HG03565 (cell line): ENCODE measurements around the gene NLRP8.
"Not testable (repeated sequence)": the region's sequence is repeated elsewhere in the genome, so short reads cannot be mapped to it uniquely, and the experiment has no call there.

ENCODE experiments used
- ATAC-seq: cut with Tn5 transposase; IDR thresholded peaks from one replicate; pipeline ENCODE4 v1.9.1; 2021; ENCODE audit warnings: mild to moderate bottlenecking, moderate library complexity; ENCODE audit not compliant: unreplicated experiment

The NLRP8 gene

DNA sequence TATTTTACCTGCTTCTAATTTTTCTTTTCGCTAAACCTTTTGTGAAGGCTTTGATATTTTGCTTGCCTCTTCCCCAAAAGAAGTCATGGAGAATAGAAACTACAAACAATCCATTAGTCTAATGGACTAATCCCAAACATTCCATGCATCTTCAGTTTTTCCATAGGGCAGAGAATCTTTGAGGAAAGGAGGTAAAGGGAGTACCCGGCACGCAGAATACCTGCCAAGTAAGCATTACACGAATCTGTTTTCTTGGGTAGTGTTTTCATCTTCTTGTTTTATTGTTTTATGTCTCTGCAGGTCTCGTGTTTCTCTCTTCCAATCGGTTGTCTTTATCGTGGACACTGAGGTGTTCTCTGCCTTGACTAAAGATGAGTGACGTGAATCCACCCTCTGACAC is at the start of gene NLRP8:
Gene NLRP8 (plus strand): TSS at position 301 of the 400 bp plus-strand sequence.
- no peak for ATAC-seq

DNA sequence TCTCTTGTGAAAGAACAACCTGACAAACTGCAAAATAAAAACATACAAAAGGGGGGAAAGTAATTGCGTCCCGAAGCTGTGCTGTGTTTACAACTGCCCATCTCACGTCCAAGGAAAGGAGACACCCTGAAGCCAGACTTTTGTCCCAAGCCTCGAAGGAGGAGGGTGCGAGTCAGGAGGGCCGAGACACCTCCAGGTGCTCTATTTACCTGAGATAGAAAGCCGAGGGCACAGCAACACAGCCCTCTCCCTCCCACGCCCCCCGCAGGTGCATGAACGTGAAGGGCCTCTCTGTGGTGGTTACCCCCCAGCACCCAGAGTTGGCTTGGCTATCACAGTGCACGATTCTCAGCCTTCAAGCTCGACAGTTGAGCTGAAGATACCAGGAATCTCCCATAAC is 48.7 kb upstream of the NLRP8 start:
- no peak for ATAC-seq

DNA sequence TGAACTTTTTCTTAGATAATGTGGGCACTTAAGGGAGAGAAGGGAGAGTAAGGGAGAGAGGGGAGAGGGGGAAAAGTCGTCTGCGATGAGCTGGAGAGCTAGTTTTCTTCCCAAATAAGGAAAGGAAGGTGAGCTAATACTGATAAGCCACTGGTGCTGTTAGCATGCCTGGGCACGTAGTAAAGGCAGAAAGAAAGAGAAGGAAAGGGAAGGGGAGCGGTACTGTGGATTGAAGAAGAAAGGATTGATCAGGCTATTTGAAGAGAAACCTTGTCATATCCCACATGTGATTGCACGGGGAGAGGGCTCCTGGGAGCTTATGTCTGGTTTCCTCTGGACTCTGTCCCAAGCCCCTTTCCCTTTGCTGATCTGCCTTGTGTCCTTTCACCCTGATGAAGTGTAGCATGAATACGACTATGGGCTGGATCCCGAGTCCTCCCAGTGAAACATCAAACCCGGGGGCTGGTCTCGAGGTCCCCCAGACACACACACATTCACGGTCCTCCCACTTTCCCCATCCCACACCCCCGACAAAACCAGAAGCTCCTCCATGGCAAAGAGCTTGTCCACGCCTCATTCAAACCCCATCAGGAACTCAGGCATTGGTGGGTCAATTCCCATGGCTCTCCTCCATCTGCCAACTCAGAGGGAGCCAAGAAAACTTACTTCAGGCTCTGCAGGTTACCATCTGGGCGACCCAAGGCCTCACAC is 46.1 kb upstream of the NLRP8 start:
- no peak for ATAC-seq

GRCh38 chr19:55902080-55902751 is 45.4 kb upstream of the NLRP8 start:
- ATAC-seq, result no peak

GRCh38 chr19:55907286-55907685 is 40.3 kb upstream of the NLRP8 start:
- no peak for ATAC-seq

DNA sequence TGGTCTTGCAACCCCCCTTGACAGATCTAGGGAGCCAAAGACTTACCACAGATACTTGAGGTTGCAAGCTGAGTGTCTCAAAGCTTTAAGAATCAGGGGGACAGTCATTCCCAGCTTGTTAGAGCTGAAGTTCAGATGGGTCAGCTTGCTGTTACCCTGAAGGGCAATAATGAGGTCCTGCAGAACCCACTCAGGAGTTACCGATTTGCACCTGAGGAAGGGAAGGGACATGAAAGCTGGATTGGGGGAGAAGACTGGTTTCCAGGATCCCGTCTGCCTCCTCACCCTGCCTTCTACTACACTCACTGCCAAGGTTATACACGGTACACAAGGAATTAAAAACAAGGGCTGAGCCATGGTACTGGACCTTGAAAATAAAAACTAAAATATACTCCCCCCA is 39.9 kb upstream of the NLRP8 start:
- ATAC-seq, result no peak

DNA sequence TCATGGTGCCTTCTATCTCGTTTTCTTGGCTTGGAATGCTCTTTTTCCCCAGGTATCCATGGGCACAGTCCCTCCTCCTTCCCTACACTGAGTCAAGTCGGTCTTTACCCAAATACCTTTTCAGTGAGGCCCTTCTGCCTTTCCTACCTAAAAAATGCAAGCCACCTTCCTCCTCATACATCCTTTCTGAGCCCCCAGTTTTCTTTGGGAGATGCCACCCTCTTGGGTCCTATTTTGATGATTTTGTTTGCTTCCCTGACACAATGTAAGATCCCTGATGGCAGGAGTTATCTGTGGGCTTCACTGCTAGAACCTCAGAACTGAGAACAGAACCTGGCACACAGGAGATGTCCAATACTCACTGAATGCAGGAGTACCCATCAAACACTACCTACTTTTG is 37.8 kb upstream of the NLRP8 start:
- ATAC-seq, result no peak

DNA sequence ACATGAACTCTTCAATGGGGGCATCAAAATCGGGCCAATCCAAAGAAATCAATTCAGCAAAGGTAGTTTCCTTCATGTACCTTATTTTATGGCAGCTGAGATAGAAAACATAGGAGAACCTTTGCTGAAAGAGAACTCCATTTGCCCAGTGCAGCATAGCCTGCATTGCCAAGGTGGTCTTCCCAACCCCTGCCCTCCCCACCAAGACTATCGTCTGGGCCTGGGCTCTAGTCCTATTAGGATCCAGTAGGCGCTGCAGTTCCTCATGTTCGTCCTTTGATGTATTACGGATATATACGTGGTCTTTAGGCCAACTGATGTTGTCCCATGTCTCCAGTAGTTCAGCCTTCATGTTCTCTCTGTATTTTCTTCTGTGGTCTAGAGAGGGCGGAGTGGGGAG is 34.7 kb upstream of the NLRP8 start:
- ATAC-seq, result no peak

DNA sequence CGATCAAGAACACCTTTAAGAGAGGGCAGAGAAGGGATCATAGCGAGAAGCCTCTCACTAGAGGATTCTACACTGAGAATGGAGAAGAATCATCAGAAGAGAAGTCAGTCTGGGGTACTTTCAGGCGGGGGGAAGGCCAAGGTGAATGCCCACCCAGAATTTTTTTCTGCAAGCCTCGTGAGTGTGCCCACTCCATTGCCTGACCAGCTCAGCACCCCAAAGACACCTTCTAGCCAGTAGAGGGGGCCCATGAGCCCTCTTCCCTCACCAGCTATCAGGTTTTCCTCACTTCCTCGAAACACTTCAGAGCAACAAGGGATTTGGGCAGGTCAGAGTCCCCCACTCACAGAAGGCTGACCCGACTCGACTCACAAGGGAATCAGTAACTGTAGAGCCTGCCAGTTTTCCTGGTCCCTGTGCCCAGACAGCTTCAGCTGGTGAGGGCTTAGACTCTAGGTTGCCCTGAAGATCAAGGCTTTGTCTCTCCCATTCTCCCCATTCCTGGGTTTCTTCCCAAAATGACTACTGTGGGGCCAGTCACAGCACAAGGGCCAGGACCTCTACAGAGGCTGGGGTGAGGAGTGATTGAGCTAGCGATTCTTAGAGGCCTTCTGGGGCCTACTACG is 33.9 kb upstream of the NLRP8 start:
- no peak for ATAC-seq

DNA sequence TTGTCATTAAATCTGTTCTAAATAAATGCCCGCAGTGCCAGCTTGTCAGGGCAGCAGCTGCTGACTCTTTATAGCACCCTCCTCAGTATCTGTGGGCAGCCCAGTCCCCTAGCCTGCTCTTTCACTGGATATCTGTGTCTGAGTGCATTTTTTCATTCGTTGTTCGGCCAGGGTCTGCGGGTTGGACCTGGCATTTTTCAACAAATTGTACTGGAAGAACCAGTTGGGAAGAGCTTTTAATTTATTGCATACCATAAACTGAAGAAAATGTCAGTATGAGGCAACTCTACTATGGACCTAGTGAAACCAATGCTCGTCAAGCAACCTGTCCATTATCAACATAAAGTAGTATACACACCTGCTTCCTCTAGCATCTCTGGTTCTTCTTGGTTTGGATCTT is 24.1 kb upstream of the NLRP8 start:
- no peak for ATAC-seq

GRCh38 chr19:55927991-55928390 is 19.6 kb upstream of the NLRP8 start:
- ATAC-seq, result no peak

DNA sequence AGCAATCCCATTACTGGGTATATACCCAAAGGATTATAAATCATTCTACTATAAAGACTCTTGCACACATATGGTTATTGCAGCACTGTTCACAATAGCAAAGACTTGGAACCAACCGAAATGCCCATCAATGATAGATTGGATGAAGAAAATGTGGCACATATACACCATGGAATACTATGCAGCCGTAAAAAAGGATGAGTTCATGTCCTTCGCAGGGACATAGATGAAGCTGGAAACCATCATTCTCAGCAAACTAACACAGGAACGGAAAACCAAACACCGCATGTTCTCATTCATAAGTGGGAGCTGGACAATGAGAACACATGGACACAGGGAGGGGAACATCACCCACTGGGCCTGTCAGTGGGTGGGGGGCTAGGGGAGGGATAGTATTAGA is 18.4 kb upstream of the NLRP8 start:
- not testable (repeated sequence) for ATAC-seq

DNA sequence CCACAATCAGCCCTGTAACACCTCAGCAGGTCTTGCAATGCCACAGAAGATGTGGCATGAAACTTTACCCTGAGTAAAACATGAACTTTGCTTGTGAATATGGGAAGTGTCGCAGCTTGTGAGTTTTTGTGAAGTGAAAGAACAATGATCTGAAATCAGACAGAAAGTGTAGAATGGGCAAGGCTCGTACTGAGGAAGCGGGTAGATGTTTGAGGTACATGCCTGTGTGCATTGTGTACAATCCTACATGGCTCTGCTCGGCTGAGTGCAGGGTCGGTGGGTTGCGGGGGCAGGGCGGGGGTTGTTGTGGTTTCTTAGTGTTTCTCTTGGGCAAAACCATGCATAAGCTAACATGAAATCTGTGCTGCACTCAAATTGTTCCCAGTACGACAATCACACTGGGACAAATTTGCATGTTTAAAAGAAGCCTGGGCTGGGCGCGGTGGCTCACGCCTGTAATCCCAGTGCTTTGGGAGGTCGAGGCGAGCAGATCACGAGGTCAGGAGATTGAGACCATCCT is 16.6 kb upstream of the NLRP8 start:
- ATAC-seq, result no peak

DNA sequence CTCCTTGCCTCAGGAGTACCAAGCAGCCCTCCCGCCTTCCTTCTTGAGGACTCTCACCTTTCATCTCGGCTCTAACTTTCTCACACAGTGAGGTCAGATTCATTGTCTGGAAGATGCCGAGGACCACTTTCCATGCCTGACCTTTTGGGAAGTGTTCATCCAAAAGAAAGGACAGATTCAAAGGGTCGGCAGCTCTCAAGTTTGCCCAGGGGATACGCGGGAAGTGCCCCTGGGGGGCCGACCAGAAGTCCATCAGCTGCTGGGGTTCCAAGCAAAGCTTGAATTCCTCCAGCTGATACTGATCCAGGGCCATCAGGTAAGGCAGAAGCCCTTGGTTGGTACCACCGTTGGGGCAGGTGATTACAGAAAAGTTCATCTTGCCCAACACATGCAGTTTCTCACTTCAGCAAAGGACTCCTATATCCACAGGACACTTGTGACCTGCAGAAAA is 15.7 kb upstream of the NLRP8 start, which contains the start of gene NLRP13:
Gene NLRP13 (minus strand): TSS at position 401 of the 451 bp plus-strand sequence. CDS start 25 bp downstream, at position 376.
- no peak for ATAC-seq

DNA sequence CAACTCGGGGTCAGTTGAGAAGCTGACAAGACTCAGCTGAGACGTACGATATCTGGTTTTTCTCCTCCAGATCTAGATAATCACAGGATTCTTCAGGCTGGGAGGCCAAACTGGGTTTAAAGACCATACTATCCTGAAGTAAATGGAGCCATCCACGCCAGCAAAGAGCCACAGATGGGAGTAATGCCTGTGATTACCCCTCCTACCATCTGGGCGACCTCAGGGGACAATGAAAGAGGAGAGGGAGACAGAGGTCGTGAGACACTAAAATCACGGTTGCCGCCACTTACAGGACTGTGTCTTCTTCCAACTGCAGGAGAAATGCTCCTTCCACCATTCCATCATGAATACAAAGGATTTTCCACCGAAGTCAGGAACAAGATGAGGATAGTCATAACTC is 12.4 kb upstream of the NLRP8 start:
- no peak for ATAC-seq

- no peak for ATAC-seq
Observed at GRCh38 chr19:55939206-55939605, 8.4 kb upstream of the NLRP8 start.

- no peak for ATAC-seq
Observed at GRCh38 chr19:55940306-55940705, 7.3 kb upstream of the NLRP8 start.

- not testable (repeated sequence) for ATAC-seq
Observed at GRCh38 chr19:55950566-55950965, 2.9 kb downstream of the NLRP8 start.

DNA sequence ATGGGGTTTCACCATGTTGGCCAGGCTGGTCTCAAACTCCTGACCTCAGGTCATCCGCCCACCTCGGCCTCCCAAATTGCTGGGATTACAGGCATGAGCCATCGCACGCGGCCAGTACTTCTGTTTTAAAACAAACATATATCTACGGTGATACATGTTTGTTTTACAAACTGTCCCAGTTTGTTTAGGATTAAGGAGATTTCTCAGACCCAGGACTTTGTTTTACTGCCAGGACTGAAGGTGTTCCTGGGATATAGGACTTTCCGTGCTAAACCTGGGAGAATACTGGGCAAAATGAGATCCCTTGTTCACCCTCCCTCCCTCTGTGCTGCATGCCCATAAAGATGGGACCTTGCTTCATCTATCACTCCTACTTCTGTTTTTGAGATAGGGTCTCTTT is 8.8 kb downstream of the NLRP8 start:
- ATAC-seq, result no peak

GRCh38 chr19:55958356-55958755 is 10.7 kb downstream of the NLRP8 start:
- ATAC-seq, result no peak

- ATAC-seq, result no peak
Observed at GRCh38 chr19:55959996-55960675, 12.5 kb downstream of the NLRP8 start.
